Right hindlimb (tissue), 1 donor: ENCODE data around the gene C11orf24.

Experiments
- DNase-seq: peaks from one replicate; pipeline ENCODE4 v3.0.0-alpha.2; 2018

The C11orf24 gene

DNA sequence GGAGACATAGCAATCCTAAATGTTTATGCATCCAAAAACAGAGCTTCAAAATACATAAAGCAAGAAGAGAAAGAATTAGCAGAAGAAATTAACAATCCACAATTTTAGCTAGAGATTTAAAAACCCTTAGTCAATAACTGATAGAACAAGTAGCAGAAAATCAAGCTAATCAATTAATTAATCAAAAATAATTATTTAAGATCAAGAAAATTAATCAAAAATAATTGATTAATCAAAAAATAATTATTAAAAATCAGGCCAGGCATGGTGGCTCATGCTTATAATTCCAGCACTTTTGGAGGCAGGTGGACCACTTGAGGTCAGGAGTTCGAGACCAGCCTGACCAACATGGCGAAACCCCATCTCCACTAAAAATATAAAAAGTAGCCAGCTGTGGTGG lies 29.2 kb downstream of the C11orf24 start:
- DNase-seq, result no peak

DNA sequence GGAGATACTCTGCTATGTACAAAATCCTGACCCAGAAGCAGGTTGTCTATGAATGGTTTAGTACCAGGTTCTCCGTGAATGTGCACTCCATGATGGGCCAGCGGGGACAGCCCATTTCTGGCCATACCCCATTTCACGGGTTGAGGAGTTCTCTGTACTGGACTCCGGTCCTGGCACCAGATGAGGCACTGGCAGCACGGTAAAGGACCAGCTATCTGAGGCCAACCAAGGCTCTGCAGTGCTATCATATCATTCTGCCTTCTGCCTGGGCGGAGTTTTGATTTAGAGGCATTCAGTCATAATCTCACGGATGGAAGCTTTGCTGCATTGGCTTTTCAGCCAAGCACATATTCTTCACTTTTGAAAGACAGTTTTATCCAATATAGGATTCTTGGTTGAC lies 40.2 kb downstream of the C11orf24 start:
- DNase-seq, result no peak

DNA sequence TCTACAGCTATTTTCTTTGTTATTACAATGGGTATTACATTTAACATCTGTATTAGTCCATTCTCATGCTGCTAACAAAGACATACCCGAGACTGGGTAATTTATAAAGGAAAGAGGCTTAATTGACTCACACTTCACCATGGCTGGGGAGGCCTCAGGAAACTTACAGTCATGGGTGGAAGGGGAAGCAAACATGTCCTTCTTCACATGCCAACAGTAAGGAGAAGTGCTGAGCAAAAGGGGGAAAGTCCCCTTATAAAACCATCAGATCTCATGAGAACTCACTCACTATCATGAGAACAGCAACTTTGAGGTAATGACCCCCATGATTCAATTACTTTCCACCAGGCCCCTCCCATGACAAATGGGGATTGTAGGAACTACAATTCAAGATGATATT lies 42.2 kb downstream of the C11orf24 start:
- DNase-seq, result no peak

DNA sequence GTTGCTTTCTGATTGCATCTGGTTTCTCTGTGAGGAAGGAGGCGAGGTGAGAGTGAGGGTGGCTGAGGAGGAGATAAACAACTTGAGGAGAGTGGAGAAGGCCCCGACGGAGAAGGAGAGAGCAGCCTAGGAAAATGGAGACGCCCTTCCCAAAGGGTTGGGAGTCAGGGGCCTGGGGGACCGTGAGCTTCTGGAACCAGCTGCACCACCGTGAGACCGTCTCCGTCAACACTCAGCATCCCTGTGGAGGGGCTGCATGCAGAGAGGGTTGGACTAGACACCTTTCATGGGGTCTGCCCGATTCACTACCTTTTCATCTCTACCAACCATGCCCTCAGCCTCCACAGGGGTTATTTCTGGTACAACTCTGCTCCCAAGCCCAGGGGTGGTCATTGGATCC lies 45.4 kb downstream of the C11orf24 start:
- DNase-seq, result no peak

DNA sequence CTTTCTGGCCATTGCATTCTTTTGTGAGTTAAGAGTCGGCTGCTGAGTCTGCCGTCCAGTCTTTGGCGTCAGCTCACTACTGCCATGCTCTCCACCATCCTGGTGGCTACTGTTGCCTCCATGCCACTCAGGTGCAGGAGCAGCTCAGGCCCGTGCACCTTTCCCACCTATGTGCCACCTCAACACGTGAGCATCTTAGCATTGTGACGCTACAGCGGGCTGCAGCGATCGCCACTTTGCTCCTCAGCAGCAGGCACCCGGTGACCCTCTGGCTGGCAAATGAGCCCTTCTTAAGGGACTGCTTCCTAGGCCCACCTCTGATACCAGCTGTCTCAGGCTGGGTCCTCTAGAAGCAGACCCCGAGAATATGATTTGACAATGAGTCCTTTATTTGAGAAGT lies 47.2 kb downstream of the C11orf24 start:
- DNase-seq, result no peak

DNA sequence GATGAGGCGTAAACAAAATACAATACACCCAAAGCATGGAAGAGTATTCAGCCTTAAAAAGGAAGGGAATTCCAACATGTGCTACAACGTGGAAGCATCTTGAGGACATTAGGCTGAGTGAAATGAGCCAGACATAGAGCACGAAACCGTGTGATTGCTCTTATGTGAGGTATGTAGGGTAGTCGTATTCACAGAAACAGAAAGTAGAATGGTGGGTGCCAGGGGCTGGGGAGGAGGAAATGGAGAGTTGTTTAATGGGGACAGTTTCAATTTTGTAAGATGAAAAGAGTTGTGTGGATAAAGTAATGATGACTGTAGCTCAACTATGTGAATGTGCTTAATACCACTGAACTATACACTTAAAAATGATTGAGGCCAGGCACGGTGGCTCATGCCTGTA lies 48.5 kb downstream of the C11orf24 start:
- DNase-seq, result no peak

DNA sequence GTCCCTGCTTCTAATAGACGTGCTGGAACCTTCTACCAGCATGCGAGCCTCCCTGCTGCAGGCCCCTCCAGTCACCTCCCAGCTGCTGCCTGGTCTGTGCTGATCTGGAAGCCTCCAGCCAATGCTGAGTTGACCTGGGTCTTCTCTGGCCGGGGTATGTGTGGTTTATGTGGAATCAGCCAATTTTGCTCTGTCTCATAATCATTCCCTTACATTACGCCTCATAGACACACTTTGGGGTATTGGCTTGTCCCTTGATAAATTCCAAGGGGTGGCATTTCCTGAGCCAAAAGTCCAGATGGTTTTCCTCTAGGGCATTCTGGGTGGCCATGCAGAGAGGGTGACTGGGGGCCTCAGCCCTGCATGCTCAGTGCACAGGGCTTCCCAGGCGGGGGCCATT lies 50.4 kb downstream of the C11orf24 start:
- DNase-seq, result no peak

DNA sequence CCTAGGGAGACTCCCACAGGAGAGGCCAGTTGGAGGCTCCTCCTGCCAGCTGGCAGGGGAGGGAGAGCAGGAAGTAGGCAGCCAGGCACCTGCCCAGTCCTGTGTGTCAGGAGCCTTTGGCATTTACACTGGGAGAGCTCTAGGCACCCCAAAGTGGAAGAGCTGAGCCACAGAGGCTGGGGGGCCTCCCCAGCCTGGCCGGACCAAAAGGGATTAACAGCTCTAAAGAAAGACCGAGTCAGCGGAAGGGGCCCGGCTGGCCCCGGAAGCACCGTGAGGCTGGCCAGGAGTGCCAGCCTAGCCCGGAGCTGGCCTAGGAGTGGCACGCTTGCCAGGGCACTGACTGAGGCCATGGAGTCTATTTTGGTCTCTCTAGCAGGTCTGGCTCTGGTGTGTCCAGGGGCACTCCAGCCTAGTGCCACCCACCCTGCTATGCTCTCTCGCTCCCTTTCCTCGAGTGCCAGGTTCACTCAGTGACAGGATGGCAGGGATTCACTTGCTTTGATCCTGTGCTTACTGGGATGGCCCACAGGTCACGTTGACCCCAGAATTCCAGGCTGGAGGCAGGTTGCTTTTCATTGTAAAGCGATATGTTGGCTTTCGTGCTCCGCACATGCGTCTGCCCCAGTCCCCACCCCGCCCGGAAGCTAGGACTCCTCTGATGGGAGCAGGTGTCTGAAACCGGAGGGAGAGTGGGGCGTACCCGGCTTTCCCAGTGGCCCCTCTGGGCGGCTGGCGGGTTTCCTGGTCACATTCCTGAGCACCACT lies 55.4 kb downstream of the C11orf24 start:
- DNase-seq, result no peak

DNA sequence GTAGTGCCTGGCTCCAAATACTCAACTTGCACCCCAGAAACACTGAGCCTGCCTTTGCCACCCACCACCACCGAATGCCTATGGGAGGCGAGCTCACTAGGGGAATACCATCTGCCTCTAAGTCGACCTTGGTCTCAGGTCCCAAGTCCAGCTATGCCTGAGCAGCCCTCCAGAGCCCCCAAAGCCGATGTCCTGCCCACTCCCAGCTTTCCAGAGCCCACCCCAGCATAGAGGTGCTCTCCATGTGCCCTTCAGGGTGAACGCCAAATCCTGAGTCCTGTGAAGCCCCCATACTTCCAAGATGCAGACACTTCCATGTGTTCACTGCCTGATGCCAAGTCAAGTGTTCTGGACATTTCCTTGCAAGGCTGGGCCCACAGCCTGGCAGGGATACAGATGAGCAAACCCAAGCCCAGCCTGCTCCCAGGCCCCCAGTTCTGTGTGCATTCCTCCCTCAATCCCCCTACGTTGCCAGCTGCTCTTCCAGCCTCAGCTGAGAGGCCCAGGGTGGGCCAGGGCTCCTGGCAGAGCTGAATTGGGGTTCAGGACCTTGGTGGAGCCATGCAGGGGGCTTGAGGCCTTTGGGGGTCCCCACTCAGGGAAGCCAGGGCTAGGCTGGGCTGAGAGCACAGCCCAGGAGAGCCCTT lies 56.1 kb downstream of the C11orf24 start:
- DNase-seq, result no peak

DNA sequence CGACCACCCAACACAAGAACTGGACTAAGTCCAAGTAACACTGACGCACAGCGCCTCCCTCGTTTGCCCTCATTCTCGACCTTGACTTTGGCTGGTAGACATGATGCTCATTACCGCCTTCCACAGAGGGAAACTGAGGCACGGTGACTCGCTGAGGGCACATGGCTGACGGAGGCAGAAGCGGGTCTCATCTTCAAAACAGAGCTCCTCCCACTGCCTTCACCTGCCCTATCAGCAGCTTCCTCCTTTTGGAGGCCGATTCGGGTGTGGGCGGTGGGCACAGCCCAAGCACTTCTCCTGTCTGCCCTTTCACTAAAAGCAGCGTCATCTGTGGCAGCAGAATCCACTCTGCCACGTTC lies 56.7 kb downstream of the C11orf24 start:
- DNase-seq, result no peak

DNA sequence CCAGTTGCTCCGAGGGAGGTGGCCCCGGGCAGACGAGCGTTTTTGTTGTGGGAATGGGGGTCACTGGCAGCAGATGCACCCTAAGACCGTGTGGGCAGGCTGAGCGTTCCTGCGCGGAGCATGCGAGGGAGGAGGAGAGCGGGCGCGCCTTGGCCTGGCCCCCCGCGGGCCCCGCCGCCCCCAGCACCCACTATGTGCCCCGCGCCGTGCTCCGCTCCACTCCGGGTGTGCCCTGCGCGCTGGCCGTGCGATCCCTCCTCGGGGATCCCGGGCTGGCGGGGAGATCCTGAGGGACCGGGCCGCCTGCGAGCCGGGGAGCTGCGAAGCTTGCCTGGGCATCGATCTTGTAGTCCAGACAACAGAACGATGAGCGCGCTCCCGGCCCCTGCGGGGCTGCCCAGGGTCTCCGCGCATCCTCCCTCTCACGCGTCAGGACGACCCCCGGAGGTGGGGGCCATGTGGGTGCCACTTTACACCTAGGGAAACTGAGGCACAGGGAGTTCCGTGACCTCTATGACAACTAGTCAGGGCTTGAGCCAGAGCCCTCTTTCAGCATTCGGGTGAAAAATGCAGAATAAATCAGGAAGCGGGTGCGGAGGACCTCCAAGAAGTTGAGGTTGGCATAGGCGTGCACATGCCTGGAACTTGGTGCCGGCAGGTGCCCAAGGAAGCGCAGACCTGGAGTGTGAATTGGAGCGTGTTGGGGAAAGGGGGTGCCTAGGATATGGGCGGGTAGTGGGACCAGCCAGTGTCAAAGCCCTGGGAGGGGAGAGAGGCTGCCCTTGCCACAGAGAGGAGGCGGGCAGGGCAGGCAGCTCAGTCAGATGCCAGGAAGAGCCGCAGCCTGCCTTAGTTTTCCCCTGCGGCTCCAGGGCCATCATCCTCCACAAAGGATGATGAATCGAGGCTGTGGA lies 57.3 kb downstream of the C11orf24 start:
- peak; percentile 47 for DNase-seq

DNA sequence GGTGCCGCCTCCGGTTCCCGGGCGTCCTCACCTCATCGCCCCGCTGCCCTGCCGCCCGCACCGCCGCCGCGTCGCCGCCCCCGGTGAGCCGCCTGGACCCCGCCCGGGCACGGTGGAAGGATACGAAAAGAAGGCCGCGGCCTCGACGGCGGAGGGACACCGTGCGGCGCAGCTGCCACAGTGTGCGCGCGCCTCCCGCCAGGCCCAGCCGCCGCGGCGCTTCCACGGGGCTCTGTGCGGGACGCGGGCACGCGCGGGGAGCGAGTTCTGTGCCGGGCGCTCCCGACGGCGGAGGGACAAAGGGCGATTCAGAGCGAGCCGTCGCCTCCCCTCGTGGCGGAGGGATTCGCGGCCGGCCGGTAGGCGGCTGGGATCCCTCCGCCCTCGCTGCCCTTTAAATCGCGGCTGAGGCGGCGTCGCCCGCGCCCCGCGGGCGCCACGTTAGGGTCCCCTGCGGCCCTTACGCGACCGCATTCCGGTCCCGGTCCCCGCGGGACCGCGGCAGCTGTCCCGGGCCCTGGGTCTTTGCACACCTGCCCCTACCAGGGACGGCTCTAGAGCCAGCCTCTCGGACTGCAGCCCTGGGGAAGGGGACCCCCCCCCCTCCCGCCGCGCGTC lies 58.1 kb downstream of the C11orf24 start:
- peak; percentile 93 for DNase-seq

DNA sequence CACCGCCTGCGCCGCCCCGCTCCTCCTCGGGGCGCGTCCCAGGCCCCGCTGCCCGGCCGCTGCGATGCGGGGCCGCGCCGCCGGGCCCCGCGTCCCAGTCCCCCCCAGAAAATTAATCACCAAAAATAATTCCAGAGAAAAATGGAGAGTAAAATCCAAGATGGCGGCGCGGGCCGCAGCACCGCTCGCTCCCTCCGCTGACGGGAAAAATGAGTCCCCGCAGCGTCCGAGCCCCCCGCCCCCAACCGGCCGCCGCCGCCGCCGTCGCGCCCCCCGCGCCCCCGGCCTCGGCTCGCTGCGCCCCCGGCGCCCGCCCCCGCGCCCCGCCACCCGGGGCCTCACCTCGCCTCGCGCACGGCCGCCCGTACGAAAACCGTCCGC lies 58.6 kb downstream of the C11orf24 start, which contains the start of gene KMT5B:
Gene KMT5B, minus strand, starts transcription at position 162 of the 381 bp plus-strand sequence. CDS start 23,220 bp downstream, outside the sequence.
- DNase-seq, result peak; percentile 77

DNA sequence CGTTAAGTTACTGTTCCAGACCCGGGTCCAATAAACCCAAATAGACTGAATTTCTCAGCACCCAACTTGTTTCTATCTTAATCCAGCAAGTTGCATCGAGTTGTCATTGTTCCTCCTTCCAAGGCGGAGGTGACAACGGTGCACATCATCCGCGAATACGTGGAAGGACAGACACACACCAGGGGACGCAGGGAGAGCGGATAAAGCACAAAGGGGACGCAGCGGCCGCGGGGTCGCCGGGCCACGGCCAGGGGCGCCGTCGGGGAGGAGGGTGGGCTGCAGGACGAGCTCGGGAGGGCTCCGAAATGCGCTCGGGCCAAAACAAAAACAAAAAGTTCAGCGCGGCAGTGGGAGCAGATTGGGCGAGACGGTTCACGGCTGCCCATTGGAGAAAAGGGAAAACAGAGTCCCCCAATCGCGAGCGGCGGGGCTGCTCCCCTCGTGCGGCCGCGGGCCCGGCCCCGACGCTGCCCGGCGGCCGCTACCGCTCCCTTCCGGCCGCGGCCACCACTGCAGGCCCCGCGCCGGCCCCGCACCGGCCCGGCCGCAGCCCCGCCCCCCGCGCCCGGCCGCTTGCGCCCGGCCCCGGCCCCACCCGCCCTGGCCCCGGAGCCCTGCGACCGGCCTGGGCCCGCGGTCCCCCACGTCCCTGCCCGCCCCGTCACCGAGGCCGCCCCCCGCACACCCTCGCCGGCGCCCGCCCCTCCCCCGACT lies 59.2 kb downstream of the C11orf24 start:
- peak; percentile 84 for DNase-seq

DNA sequence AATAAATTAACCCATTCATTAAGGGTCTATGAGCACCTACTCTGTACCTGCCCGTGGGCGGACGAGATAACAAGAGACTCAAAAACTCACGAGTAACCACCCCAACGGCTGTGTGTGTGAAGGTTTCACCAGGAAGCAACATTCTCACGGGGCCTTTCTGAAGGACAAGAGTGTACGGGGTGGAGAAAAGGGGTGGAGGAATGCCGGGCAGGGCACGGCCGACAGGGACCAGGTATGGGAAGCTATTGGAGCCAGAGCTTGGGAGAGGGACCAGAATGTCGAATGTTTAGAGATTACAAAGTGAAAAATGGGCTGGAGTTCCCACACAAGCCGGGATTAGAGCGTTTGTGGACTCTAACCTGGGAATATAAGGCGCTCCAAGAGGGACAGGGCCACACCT lies 60.2 kb downstream of the C11orf24 start:
- no peak for DNase-seq
